Measurements from ENCODE around the gene WWTR1. TPM values are rescaled to one million over a fixed set of nuclear protein-coding genes. Genes with fewer than 3 reads are reported as not detected.

The WWTR1 gene
- total and polyA plus RNA-seq, 2 of the 8 experiments (the other 6 are each of a cell fraction or from before 2014, with no cell fraction given), result 15.7 to 18.6 TPM

GRCh38 chr3:149555927-149556326 lies 101.9 kb downstream of the WWTR1 start:
- peaks cover 0 to 7% (median 1%) of the 10 kb centered on the region in 4 experiments; a peak in 5 of 7 replicates for H3K4me1 ChIP-seq (replicated peaks in 1 of 4; ENCODE audit: control insufficient read depth in 3 of 4, insufficient read depth in 4 of 4, low read length in 3 of 4)
- H3K56ac ChIP-seq (replicated peaks; ENCODE audit: insufficient read length, low read depth, low read length), result no peak overlapping the region
- peaks cover 0 to 2% of the 10 kb centered on the region in 2 experiments; a peak in 1 of 4 replicates for H3K79me2 ChIP-seq (ENCODE audit: control insufficient read depth in 1 of 2, insufficient read depth in 2 of 2, low read length in 2 of 2)
- FAIRE-seq (no peak), DNase-seq (ENCODE audit: low read depth in 1 of 2, low spot score in 2 of 2) (no peak)
- H3K27me3 ChIP-seq (replicated peaks in 1 of 4; ENCODE audit: control insufficient read depth in 3 of 4, extremely low read depth in 1 of 4, insufficient read depth in 3 of 4, low read length in 3 of 4), result no peaks in the 10 kb centered on the region
- no peak overlapping the region for H3K4me3 ChIP-seq (ENCODE audit: extremely low read depth in 1 of 4, insufficient read depth in 2 of 4, low read depth in 3 of 4, low read length in 4 of 4)
- H4K5ac ChIP-seq (ENCODE audit: insufficient read length, low read depth, low read length), result no peak overlapping the region
- H3K18ac ChIP-seq (ENCODE audit: extremely low read depth, low read length), result no peak overlapping the region
- WGBS, 2 experiments (ENCODE audit: extremely low coverage in 1 of 2, insufficient coverage in 1 of 2, insufficient read length in 1 of 2, insufficient replicate concordance in 2 of 2, low coverage in 1 of 2, low lambda C conversion rate in 2 of 2, missing lambda C conversion rate in 1 of 2), result 89% methylated on average over 2 of the region's 2 CpGs; no CpG with 5 or more reads in 1 of the 2 experiments
- H2BK15ac ChIP-seq (ENCODE audit: low read length), result no peak overlapping the region
- TF ChIP-seq RBBP5 (IDR thresholded peaks at IDR 0.05; ENCODE audit: borderline replicate concordance, low read depth, low read length) (no peak), GTF2F1 (IDR thresholded peaks at IDR 0.05; ENCODE audit: borderline replicate concordance, low read depth, low read length) (no peak), TCF12 (IDR thresholded peaks at IDR 0.05; ENCODE audit: low read depth, low read length) (no peak), HDAC6 (IDR thresholded peaks at IDR 0.05; ENCODE audit: low read depth, low read length) (no peak), NANOG (IDR thresholded peaks at IDR 0.05; ENCODE audit: insufficient read depth, low read depth, low read length, poor library complexity, severe bottlenecking) (no peak), SIX5 (IDR thresholded peaks at IDR 0.05; ENCODE audit: low read depth, low read length) (no peak), CEBPB (IDR thresholded peaks at IDR 0.05; ENCODE audit: low read depth, low read length) (no peak), RXRA (IDR thresholded peaks at IDR 0.05; ENCODE audit: insufficient read depth, low read depth, low read length) (no peak), EGR1 (IDR thresholded peaks at IDR 0.05; ENCODE audit: borderline replicate concordance, low read depth, low read length) (no peak)
- TF ChIP-seq, protein P1, sequence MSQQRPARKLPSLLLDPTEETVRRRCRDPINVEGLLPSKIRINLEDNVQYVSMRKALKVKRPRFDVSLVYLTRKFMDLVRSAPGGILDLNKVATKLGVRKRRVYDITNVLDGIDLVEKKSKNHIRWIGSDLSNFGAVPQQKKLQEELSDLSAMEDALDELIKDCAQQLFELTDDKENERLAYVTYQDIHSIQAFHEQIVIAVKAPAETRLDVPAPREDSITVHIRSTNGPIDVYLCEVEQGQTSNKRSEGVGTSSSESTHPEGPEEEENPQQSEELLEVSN (IDR thresholded peaks at IDR 0.05), result no peak
- H3K27ac ChIP-seq (ENCODE audit: low read depth, low read length), result no peak overlapping the region
- H2BK20ac ChIP-seq (ENCODE audit: low read length), result no peak overlapping the region
- H2AFZ ChIP-seq (ENCODE audit: low read length), result no peak overlapping the region
- no peak overlapping the region for H3K23ac ChIP-seq (ENCODE audit: insufficient read length)
- H3K9me3 ChIP-seq (ENCODE audit: insufficient read depth in 2 of 2, low read depth in 1 of 2, low read length in 1 of 2), result no peaks in the 10 kb centered on the region
- H2BK5ac ChIP-seq (ENCODE audit: low read depth, low read length), result no peak overlapping the region
- CTCF ChIA-PET (ENCODE audit: partially characterized antibody), result interaction anchor here (0.7 to 1.9 kb wide), 10 partner anchors 9 to 197 kb away, joined by 3 to 11 read pairs (median 4); partner anchors contain the start of gene COMMD2
- no peak overlapping the region for H2AK5ac ChIP-seq (ENCODE audit: low read depth, low read length)
- no peak overlapping the region for H3K4ac ChIP-seq (replicated peaks; ENCODE audit: insufficient read length, low read depth, low read length)
- H3K23me2 ChIP-seq (ENCODE audit: low read depth, low read length), result no peaks in the 10 kb centered on the region
- no peak overlapping the region for H2BK120ac ChIP-seq (replicated peaks; ENCODE audit: low read depth, low read length)
- no peak overlapping the region for H3K9ac ChIP-seq (replicated peaks in 1 of 4; ENCODE audit: extremely low read depth in 1 of 4, low read depth in 3 of 4, low read length in 3 of 4)
- no peak overlapping the region for H4K91ac ChIP-seq (replicated peaks; ENCODE audit: insufficient read length, low read length)
- H3K4me2 ChIP-seq (ENCODE audit: insufficient read depth in 1 of 2, low read depth in 2 of 2, low read length in 2 of 2), result no peak overlapping the region
- no peak overlapping the region for H3K14ac ChIP-seq (ENCODE audit: insufficient read length)
- no peaks in the 10 kb centered on the region for H3K36me3 ChIP-seq (ENCODE audit: control insufficient read depth in 2 of 4, insufficient read depth in 4 of 4, low read length in 3 of 4)
- H3K79me1 ChIP-seq (ENCODE audit: low read depth, low read length), result no peaks in the 10 kb centered on the region; the same call in 1 of the 2 replicates
- H2BK12ac ChIP-seq (ENCODE audit: low read depth, low read length), result no peak overlapping the region
- H4K8ac ChIP-seq (ENCODE audit: extremely low read depth, insufficient read depth, low read length), result no peak overlapping the region
- H4K20me1 ChIP-seq (replicated peaks in 1 of 2; ENCODE audit: control insufficient read depth in 1 of 2, insufficient read depth in 2 of 2, low read length in 2 of 2), result no peaks in the 10 kb centered on the region
- POLR2A ChIA-PET (ENCODE audit: partially characterized antibody), result no interaction called here
